D721Med (cell line): ENCODE measurements around the gene SLC66A2.

Experiments
- DNase-seq: peaks from one replicate; pipeline ENCODE4 v3.0.0; 2011; ENCODE audit warnings: low spot score; ENCODE audit not compliant: insufficient read length
- FAIRE-seq: peaks from 2 replicates; lab custom pipeline; 2011; peaks lifted over from hg19 to GRCh38; lab: Jason Lieb, UNC
- CTCF ChIP-seq: IDR thresholded peaks from 2 replicates; pipeline ENCODE4 v1.5.1; 2012; ENCODE audit warnings: mild to moderate bottlenecking, control low read depth; ENCODE audit not compliant: insufficient read depth; ENCODE audit errors: missing control alignments

SLC66A2 gene

DNA sequence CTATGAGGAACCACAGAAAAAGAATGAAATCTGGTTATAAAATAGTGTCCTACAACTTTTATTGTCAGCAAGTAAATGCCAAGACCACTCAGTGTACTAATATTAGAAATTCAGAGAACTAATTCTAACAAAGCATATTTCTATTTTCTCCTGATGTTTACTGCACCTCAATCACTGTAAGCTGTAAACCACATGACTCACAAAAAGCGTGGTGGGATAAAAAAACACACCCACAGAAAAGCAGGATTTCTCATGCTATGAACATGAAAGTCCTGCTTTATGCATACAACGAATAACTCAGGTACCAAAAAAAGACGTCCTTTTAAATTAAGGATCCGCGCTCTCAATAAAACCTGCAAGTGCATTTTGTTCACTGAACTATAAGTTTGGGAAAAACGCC lies 36.1 kb upstream of the SLC66A2 start:
- FAIRE-seq (no peak), DNase-seq (no peak)
- no peak for TF ChIP-seq CTCF

DNA sequence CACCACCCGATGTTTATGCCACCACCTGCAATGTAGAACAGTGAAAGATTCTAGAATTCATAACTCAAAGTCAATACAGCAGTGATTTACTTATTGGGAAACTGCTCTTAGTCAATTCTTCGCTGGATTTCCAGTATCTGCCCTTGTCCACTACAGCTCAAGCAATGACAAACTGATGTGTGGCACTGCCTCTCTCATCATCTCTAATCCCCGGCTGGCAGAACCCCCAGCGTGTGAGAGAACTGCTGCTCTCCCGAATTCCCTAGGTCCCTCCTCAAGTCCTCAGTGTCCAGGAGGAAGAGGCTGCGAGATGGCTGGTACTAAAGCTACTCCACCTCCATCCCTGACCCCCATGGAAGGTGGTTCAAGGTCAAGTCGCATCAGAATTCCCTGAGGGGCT lies 35.3 kb upstream of the SLC66A2 start:
- FAIRE-seq (no peak), DNase-seq (no peak)
- no peak for TF ChIP-seq CTCF

GRCh38 chr18:79985172-79985571 lies 33.7 kb upstream of the SLC66A2 start:
- TF ChIP-seq CTCF, result no peak
- DNase-seq (no peak), FAIRE-seq (no peak)

DNA sequence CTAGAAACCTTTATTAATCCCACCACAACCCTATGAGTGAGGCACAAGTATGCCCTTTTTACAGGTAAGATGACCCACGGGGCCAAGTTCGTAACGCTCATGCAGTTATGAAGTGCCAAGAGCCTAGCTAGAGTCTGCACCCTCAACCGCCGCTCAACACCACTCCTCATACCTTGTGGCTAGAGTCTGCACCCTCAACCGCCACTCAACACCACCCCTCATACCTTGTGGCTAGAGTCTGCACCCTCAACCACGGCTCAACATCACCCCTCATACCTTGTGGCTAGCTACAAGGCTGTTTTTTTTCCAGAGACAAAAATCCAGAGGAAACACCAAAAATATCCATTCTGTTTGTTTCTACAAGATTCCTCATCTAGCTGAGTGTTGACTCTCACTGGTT lies 32.3 kb upstream of the SLC66A2 start:
- no peak for TF ChIP-seq CTCF
- DNase-seq (no peak), FAIRE-seq (peak; percentile 96)

- FAIRE-seq (no peak), DNase-seq (no peak)
- TF ChIP-seq CTCF, result no peak
Measured at GRCh38 chr18:79983253-79983652, 31.8 kb upstream of the SLC66A2 start.

DNA sequence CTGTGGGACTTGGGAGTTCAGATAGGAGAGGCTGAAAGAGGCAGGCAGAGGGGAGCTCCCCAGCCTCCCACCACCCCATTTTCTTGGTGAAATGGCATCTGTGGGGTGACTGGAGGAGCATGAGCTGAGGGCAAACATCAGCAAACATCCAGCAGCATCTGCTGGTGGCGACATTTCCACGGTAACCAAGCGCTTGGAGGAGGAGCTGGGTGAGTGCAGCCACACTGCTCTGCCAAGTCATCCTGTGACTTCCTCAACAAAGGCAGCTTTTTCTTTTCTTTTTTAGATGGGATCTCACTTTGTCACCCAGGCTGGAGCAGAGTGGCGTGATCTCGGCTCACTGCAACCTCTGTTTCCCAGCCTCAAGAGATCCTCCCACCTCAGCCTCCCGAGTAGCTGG lies 31.3 kb upstream of the SLC66A2 start:
- peak; percentile 68 for FAIRE-seq
- no peak for TF ChIP-seq CTCF
- DNase-seq, result no peak

- no peak for TF ChIP-seq CTCF
- DNase-seq (no peak), FAIRE-seq (no peak)
Measured at GRCh38 chr18:79980585-79980984, 29.1 kb upstream of the SLC66A2 start.
